Epithelial cell of proximal tubule (primary cell): ENCODE measurements around the gene OR52N5. TPM values are rescaled to one million over a fixed set of nuclear protein-coding genes. Genes with fewer than 3 reads are reported as not detected.

Experiments
- DNase-seq: peaks from one replicate; pipeline ENCODE4 v3.0.0-alpha.2; 2011; ENCODE audit warnings: low read depth
- H3K4me3 ChIP-seq: 2 replicates; pipeline ENCODE4 v1.5.1; 2011; ENCODE audit warnings: low read depth, mild to moderate bottlenecking, low read length
- CTCF ChIP-seq: conservative IDR thresholded peaks from 2 replicates; pipeline ENCODE4 v1.5.1; 2012; ENCODE audit warnings: low read depth, mild to moderate bottlenecking, low read length
- total RNA-seq: library from RNA; depleted of rRNA; stranded (reverse); fragments of >200 nt; gene quantifications from 2 replicates; pipeline ENCODE4 v1.2.3, GENCODE V29; 2015

OR52N5 gene
- total RNA-seq, 1 donor from 2014 or later = not detected

- no peak for TF ChIP-seq CTCF
- H3K4me3 ChIP-seq = no peak overlapping the region
- DNase-seq = no peak
Measured at GRCh38 chr11:5726351-5726750, 56.8 kb downstream of the OR52N5 start.

Other genes with a start within 250 kb of the OR52N5 start
- not detected in 2 replicates for gene OR52H1, start 234.8 kb downstream of the OR52N5 start, total RNA-seq
- gene OR52B6, start 202.5 kb downstream of the OR52N5 start, total RNA-seq = not detected in 2 replicates
- gene TRIM6, start 186.7 kb downstream of the OR52N5 start, total RNA-seq = 1.4 and 6.3 TPM in 2 replicates
- gene TRIM34, start 158.4 kb downstream of the OR52N5 start, total RNA-seq = 2.4 and 7.8 TPM in 2 replicates
- 20.5 and 28.5 TPM in 2 replicates for gene TRIM5, start 98.3 kb downstream of the OR52N5 start, total RNA-seq
- gene TRIM22, start 93.6 kb downstream of the OR52N5 start, total RNA-seq = 8.2 and 18.9 TPM in 2 replicates
- not detected in 2 replicates for gene OR56B1, start 46.9 kb downstream of the OR52N5 start, total RNA-seq
- not detected in 2 replicates for gene OR52N4, start 29.1 kb downstream of the OR52N5 start, total RNA-seq
- not detected in 2 replicates for gene OR52N1, start 7.9 kb upstream of the OR52N5 start, total RNA-seq
- not detected in 2 replicates for gene OR52N2, start 25.6 kb upstream of the OR52N5 start, total RNA-seq
- gene OR52E6, start 58.5 kb upstream of the OR52N5 start, total RNA-seq = not detected in 2 replicates
- gene OR52E8, start 74.3 kb upstream of the OR52N5 start, total RNA-seq = not detected in 2 replicates
- gene OR52E4, start 97.3 kb upstream of the OR52N5 start, total RNA-seq = not detected in 2 replicates
- not detected in 2 replicates for gene OR52E5, start 109.9 kb upstream of the OR52N5 start, total RNA-seq
- gene OR56A3, start 158.9 kb upstream of the OR52N5 start, total RNA-seq = not detected in 2 replicates
- gene OR56A5, start 185.1 kb upstream of the OR52N5 start, total RNA-seq = not detected in 2 replicates
- not detected in 2 replicates for gene OR52L1, start 203.6 kb upstream of the OR52N5 start, total RNA-seq
- gene OR56A4, start 223.6 kb upstream of the OR52N5 start, total RNA-seq = not detected in 2 replicates
- not detected in 2 replicates for gene OR56A1, start 247.4 kb upstream of the OR52N5 start, total RNA-seq